Measurements from ENCODE around the gene ABCA1. TPM values are rescaled to one million over a fixed set of nuclear protein-coding genes. Genes with fewer than 3 reads are reported as not detected.
"Not testable (repeated sequence)": the region's sequence is repeated elsewhere in the genome, so short reads cannot be mapped to it uniquely, and the experiment has no call there.

ABCA1 gene
- total RNA-seq, 1 donor from 2014 or later: 49.5 TPM

DNA sequence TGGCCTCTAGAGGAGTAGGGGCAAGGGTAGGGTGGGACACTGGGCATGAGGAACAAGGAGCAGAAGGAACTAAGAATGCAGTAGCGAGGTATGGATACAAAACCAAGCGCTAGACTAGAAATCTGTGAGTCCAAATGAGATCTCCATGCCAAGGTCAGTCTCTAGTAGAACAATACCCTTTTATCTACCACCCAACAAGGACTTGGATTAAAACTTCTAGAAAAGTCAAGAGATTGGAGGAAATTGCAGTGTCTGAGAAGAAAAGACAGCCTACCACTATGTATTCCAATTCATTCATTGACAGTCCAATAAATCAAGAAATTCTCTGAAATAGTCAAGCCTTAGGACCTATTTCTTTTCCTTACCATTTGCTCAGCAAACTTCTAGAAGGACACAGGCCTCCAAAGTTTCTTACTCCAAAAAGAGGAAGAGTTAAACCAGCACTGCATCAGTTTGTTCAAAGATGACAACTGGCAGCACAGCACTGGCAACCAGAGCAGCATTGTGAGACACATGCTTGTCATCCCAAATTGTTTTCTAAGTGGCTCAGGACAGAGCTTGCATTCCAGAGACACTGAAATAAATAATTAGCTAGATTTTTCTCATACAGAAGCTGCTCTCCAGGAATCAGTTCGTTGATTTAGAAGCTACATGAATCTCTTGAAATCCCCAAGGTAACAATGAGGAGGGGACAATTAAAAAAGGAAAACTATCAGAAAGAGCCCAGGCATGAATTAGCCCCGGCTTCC is 22.6 kb downstream of the ABCA1 start:
- peaks cover 16% of the 10 kb centered on the region for H3K36me3 Mint-ChIP-seq (ENCODE audit: unreplicated experiment)
- no peaks in the 10 kb centered on the region for H3K9me3 Mint-ChIP-seq (ENCODE audit: unreplicated experiment)
- DNase-seq (ENCODE audit: extremely low spot score, unreplicated experiment): no peak
- no peaks in the 10 kb centered on the region for H3K27me3 Mint-ChIP-seq (ENCODE audit: unreplicated experiment)
- no peak for TF ChIP-seq CTCF (IDR thresholded peaks at IDR 0.05)
- H3K27ac Mint-ChIP-seq (ENCODE audit: unreplicated experiment): no peak overlapping the region
- peaks cover 53% of the 10 kb centered on the region for H3K4me1 Mint-ChIP-seq (ENCODE audit: unreplicated experiment)
- H3K4me3 Mint-ChIP-seq (ENCODE audit: unreplicated experiment): no peak overlapping the region

- peaks cover 40% of the 10 kb centered on the region for H3K4me1 Mint-ChIP-seq (ENCODE audit: unreplicated experiment)
- H3K9me3 Mint-ChIP-seq (ENCODE audit: unreplicated experiment): no peaks in the 10 kb centered on the region
- no peak overlapping the region for H3K4me3 Mint-ChIP-seq (ENCODE audit: unreplicated experiment)
- H3K27me3 Mint-ChIP-seq (ENCODE audit: unreplicated experiment): no peaks in the 10 kb centered on the region
- DNase-seq (ENCODE audit: extremely low spot score, unreplicated experiment): no peak
- no peak for TF ChIP-seq CTCF (IDR thresholded peaks at IDR 0.05)
- H3K36me3 Mint-ChIP-seq (ENCODE audit: unreplicated experiment): peaks cover 31% of the 10 kb centered on the region
- peak overlapping the region; percentile 27 for H3K27ac Mint-ChIP-seq (ENCODE audit: unreplicated experiment)
Observed at GRCh38 chr9:104903609-104904008, 24.3 kb downstream of the ABCA1 start.

DNA sequence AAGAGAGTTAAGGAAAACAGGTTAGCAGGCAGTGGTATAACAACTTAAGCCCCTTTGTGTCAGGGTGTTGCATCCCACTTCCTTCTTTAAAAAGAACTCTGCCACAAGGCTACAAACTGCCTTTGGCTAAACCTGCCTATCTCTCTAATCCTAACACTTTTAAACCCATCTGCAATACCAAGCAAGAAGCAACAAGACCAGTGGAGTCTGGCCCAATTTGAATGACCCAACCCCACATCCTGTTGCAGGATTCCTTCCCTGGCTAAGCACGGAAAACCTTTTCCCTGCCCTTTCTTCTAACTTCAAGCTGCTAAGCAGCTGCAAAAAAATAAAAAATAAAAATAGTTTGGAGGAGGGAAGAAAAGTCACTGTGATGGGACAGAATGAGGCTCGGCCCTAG is 27.1 kb downstream of the ABCA1 start:
- Mint-ChIP-seq H3K4me1 (ENCODE audit: unreplicated experiment) (peaks cover 26% of the 10 kb centered on the region), H3K9me3 (ENCODE audit: unreplicated experiment) (no peaks in the 10 kb centered on the region), H3K36me3 (ENCODE audit: unreplicated experiment) (peaks cover 36% of the 10 kb centered on the region), H3K27ac (ENCODE audit: unreplicated experiment) (no peak overlapping the region), H3K4me3 (ENCODE audit: unreplicated experiment) (no peak overlapping the region), H3K27me3 (ENCODE audit: unreplicated experiment) (no peaks in the 10 kb centered on the region)
- no peak for TF ChIP-seq CTCF (IDR thresholded peaks at IDR 0.05)
- no peak for DNase-seq (ENCODE audit: extremely low spot score, unreplicated experiment)

DNA sequence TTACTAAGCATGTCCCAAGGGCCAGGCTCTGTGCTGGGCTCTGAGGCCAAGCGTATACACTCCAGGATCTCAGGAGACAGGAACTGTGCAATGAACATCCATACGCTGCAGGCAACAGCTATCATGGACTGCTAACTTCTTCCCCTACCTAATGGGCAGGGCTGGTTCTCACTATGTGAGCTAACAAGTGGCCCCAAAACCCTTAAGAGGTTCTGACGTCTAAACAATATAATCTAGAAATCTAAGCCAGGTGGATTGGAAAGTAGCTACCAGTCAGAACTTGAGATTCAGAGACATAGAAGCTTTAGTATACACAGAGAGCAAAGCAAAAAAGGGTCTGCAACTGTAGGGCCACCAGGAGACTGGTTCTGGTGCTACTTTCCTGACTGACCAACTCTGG is 27.6 kb downstream of the ABCA1 start:
- no peak for DNase-seq (ENCODE audit: extremely low spot score, unreplicated experiment)
- Mint-ChIP-seq H3K4me1 (ENCODE audit: unreplicated experiment) (peaks cover 27% of the 10 kb centered on the region), H3K9me3 (ENCODE audit: unreplicated experiment) (no peaks in the 10 kb centered on the region), H3K36me3 (ENCODE audit: unreplicated experiment) (peaks cover 36% of the 10 kb centered on the region), H3K4me3 (ENCODE audit: unreplicated experiment) (no peak overlapping the region), H3K27ac (ENCODE audit: unreplicated experiment) (no peak overlapping the region), H3K27me3 (ENCODE audit: unreplicated experiment) (no peaks in the 10 kb centered on the region)
- no peak for TF ChIP-seq CTCF (IDR thresholded peaks at IDR 0.05)

DNA sequence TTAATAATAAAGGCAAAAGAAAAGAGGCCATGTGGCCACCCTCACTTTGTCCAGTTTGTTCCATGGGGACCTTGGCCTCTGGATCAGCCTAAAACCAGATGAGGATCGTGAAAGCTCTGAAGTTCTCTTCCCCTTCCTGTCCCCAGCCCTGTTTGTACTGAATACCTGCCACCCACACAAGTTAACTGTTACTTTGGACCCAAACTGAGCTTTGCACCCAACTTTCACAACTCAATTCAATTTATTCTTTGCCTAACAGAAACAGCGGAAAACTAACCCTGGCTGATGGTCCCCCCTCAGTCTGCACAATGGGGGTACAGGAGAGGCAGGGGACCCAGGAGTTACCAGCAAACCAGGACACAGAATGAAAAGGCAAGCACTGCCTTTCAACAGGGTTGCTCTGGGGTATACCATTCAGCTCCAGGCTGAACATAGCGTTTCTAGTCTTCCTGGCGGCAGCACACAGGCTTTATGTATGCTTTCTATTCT is 28.2 kb downstream of the ABCA1 start:
- Mint-ChIP-seq H3K27ac (ENCODE audit: unreplicated experiment) (no peak overlapping the region), H3K4me1 (ENCODE audit: unreplicated experiment) (peaks cover 32% of the 10 kb centered on the region), H3K9me3 (ENCODE audit: unreplicated experiment) (no peaks in the 10 kb centered on the region)

GRCh38 chr9:104898376-104898775 is 29.6 kb downstream of the ABCA1 start:
- H3K9me3 Mint-ChIP-seq (ENCODE audit: unreplicated experiment); DNase-seq (ENCODE audit: extremely low spot score, unreplicated experiment); H3K27ac Mint-ChIP-seq (ENCODE audit: unreplicated experiment); H3K4me3 Mint-ChIP-seq (ENCODE audit: unreplicated experiment); H3K27me3 Mint-ChIP-seq (ENCODE audit: unreplicated experiment): not testable (repeated sequence)
- Mint-ChIP-seq H3K36me3 (ENCODE audit: unreplicated experiment) (peaks cover 40% of the 10 kb centered on the region), H3K4me1 (ENCODE audit: unreplicated experiment) (peaks cover 28% of the 10 kb centered on the region)

More for the DNA sequence above, 28.2 kb downstream of the ABCA1 start:
- Mint-ChIP-seq H3K27me3 (ENCODE audit: unreplicated experiment) (no peaks in the 10 kb centered on the region), H3K36me3 (ENCODE audit: unreplicated experiment) (peaks cover 39% of the 10 kb centered on the region), H3K4me3 (ENCODE audit: unreplicated experiment) (no peak overlapping the region)
- no peak for DNase-seq (ENCODE audit: extremely low spot score, unreplicated experiment)
- TF ChIP-seq CTCF (IDR thresholded peaks at IDR 0.05): no peak

All from osteocyte (in vitro differentiated cells).